ENCODE measurements around the gene FLG.
"Not testable (repeated sequence)": the region's sequence is repeated elsewhere in the genome, so short reads cannot be mapped to it uniquely, and the experiment has no call there.

Gene FLG

GRCh38 chr1:152256394-152256793, 68.6 kb downstream of the FLG start:
- not testable (repeated sequence) for DNase-seq

All from suppressor macrophage (primary cell).